ENCODE results near the gene LRRC3. TPM values are rescaled to one million over a fixed set of nuclear protein-coding genes. Genes with fewer than 3 reads are reported as not detected.

The LRRC3 gene
- polyA plus RNA-seq, 1 donor (not counting 4 experiments of a cell fraction or from before 2014, with no cell fraction given) = 1.4 TPM

GRCh38 chr21:44460441-44460755 lies 5.1 kb downstream of the LRRC3 start:
- dilution Hi-C loops (cut with MboI; ENCODE audit: extremely low pct_ligation_motif_present, low sequenced_read_pairs) = no loop called here
- Histone ChIP-seq H2AFZ (ENCODE audit: control insufficient read depth, low read length) (no peak overlapping the region), H3K9me1 (ENCODE audit: control insufficient read depth, extremely low read depth, insufficient read depth, low read length) (no peaks in the 10 kb centered on the region), H4K20me1 (ENCODE audit: control insufficient read depth, extremely low read depth, insufficient read depth, low read length) (no peaks in the 10 kb centered on the region), H3K4me2 (ENCODE audit: control insufficient read depth, extremely low read depth, insufficient read depth, low read depth, low read length) (no peak overlapping the region), H3K79me2 (ENCODE audit: control insufficient read depth, insufficient read depth, low read length) (no peaks in the 10 kb centered on the region), H3K9ac (ENCODE audit: control insufficient read depth, extremely low read depth, insufficient read depth, low read length) (no peak overlapping the region), H3K27me3 (ENCODE audit: control insufficient read depth, extremely low read depth, insufficient read depth, low read length) (no peaks in the 10 kb centered on the region), H3K4me3 (ENCODE audit: control insufficient read depth in 2 of 3, extremely low read depth in 1 of 3, insufficient read depth in 2 of 3, low read depth in 1 of 3, low read length in 3 of 3) (no peak overlapping the region), H3K9me3 (ENCODE audit: control insufficient read depth, low read depth, low read length) (no peaks in the 10 kb centered on the region), H3K36me3 (ENCODE audit: control insufficient read depth in 2 of 2, extremely low read depth in 1 of 2, insufficient read depth in 2 of 2, low read length in 2 of 2) (no peaks in the 10 kb centered on the region), H3K4me1 (ENCODE audit: control insufficient read depth, extremely low read depth, insufficient read depth, low read length) (no peaks in the 10 kb centered on the region), H3K27ac (ENCODE audit: control insufficient read depth, insufficient read depth, low read length) (no peak overlapping the region)
- DNase-seq (ENCODE audit: low read depth, low spot score) (no peak), FAIRE-seq (no peak)
- TF ChIP-seq EZH2 (IDR thresholded peaks at IDR 0.05; ENCODE audit: low read length) = no peak
- TF ChIP-seq CTCF (optimal IDR thresholded peaks at IDR 0.05 in 1 of 3, IDR thresholded peaks at IDR 0.05 in 1 of 3, conservative IDR thresholded peaks at IDR 0.05 in 1 of 3; ENCODE audit: extremely low read depth in 1 of 3, insufficient read depth in 2 of 3, low read length in 3 of 3) = no peak

DNA sequence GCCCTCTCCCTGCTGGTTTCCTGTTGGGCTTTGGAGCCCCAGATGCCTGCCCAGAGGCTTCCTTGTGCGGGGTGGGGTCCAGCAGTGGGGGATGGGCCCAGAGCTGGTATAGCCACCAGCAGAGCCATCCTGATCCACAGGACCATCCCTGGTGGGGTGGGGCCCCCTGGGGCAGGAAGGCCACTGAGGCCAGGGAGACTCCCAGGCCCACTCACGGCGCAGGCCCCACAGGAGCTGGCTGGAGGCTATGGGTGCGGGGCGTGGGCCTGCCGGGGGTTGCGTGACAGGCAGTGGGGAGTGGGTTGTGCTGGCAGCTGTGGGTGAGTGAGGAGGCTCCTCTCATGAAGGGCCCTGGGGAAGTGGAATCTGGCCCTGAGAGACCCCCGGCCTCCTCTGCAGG lies 5.7 kb downstream of the LRRC3 start:
- no peaks in the 10 kb centered on the region for H3K36me3 ChIP-seq (ENCODE audit: control insufficient read depth in 2 of 2, extremely low read depth in 1 of 2, insufficient read depth in 2 of 2, low read length in 2 of 2)
- no peak overlapping the region for H3K9ac ChIP-seq (ENCODE audit: control insufficient read depth, extremely low read depth, insufficient read depth, low read length)
- H3K79me2 ChIP-seq (ENCODE audit: control insufficient read depth, insufficient read depth, low read length) = no peaks in the 10 kb centered on the region
- H3K4me1 ChIP-seq (ENCODE audit: control insufficient read depth, extremely low read depth, insufficient read depth, low read length) = no peaks in the 10 kb centered on the region
- no peaks in the 10 kb centered on the region for H3K9me3 ChIP-seq (ENCODE audit: control insufficient read depth, low read depth, low read length)
- dilution Hi-C loops (cut with MboI; ENCODE audit: extremely low pct_ligation_motif_present, low sequenced_read_pairs) = no loop called here
- H3K4me2 ChIP-seq (ENCODE audit: control insufficient read depth, extremely low read depth, insufficient read depth, low read depth, low read length) = no peak overlapping the region
- H3K9me1 ChIP-seq (ENCODE audit: control insufficient read depth, extremely low read depth, insufficient read depth, low read length) = no peaks in the 10 kb centered on the region
- TF ChIP-seq EZH2 (IDR thresholded peaks at IDR 0.05; ENCODE audit: low read length) (no peak), CTCF (optimal IDR thresholded peaks at IDR 0.05 in 1 of 3, IDR thresholded peaks at IDR 0.05 in 1 of 3, conservative IDR thresholded peaks at IDR 0.05 in 1 of 3; ENCODE audit: extremely low read depth in 1 of 3, insufficient read depth in 2 of 3, low read length in 3 of 3) (no peak)
- no peak for DNase-seq (ENCODE audit: low read depth, low spot score)
- FAIRE-seq = no peak
- H3K27me3 ChIP-seq (ENCODE audit: control insufficient read depth, extremely low read depth, insufficient read depth, low read length) = no peaks in the 10 kb centered on the region
- no peak overlapping the region for H3K27ac ChIP-seq (ENCODE audit: control insufficient read depth, insufficient read depth, low read length)
- no peaks in the 10 kb centered on the region for H4K20me1 ChIP-seq (ENCODE audit: control insufficient read depth, extremely low read depth, insufficient read depth, low read length)
- no peak overlapping the region for H2AFZ ChIP-seq (ENCODE audit: control insufficient read depth, low read length)
- no peak overlapping the region for H3K4me3 ChIP-seq (ENCODE audit: control insufficient read depth in 2 of 3, extremely low read depth in 1 of 3, insufficient read depth in 2 of 3, low read depth in 1 of 3, low read length in 3 of 3)
